GM10266 (cell line): ENCODE data around the gene CACNA2D3.

Source experiments
- DNase-seq: peaks from one replicate; pipeline ENCODE4 v3.0.0; 2012; ENCODE audit errors: extremely low spot score
- TF ChIP-seq, protein P1 (sequence below): IDR thresholded peaks from 2 replicates; pipeline ENCODE4 v1.5.1; 2012; ENCODE audit warnings: mild to moderate bottlenecking, low read depth; ENCODE audit not compliant: control insufficient read depth, insufficient read depth; ENCODE audit errors: missing control alignments

The CACNA2D3 gene

DNA sequence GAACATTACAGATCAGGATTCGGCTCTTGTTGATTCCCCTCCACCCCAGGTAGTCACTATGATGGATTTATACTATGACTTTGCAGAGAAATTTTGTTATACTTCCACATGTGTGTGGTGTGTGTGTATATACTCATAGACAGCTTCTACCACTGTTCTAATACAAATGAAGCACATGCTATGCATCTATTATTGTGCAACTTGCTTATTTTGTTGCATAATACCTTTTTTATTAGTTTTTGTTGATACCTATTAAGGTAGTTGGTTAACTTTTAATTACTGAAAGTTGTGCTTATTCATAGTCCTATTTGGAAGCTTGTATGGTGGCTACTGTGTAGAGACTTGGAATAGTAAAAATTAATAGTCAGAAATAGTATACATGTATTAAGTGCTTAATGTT is 140.6 kb downstream of the CACNA2D3 start:
- DNase-seq: no peak
- TF ChIP-seq, protein P1, sequence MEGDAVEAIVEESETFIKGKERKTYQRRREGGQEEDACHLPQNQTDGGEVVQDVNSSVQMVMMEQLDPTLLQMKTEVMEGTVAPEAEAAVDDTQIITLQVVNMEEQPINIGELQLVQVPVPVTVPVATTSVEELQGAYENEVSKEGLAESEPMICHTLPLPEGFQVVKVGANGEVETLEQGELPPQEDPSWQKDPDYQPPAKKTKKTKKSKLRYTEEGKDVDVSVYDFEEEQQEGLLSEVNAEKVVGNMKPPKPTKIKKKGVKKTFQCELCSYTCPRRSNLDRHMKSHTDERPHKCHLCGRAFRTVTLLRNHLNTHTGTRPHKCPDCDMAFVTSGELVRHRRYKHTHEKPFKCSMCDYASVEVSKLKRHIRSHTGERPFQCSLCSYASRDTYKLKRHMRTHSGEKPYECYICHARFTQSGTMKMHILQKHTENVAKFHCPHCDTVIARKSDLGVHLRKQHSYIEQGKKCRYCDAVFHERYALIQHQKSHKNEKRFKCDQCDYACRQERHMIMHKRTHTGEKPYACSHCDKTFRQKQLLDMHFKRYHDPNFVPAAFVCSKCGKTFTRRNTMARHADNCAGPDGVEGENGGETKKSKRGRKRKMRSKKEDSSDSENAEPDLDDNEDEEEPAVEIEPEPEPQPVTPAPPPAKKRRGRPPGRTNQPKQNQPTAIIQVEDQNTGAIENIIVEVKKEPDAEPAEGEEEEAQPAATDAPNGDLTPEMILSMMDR: no peak

DNA sequence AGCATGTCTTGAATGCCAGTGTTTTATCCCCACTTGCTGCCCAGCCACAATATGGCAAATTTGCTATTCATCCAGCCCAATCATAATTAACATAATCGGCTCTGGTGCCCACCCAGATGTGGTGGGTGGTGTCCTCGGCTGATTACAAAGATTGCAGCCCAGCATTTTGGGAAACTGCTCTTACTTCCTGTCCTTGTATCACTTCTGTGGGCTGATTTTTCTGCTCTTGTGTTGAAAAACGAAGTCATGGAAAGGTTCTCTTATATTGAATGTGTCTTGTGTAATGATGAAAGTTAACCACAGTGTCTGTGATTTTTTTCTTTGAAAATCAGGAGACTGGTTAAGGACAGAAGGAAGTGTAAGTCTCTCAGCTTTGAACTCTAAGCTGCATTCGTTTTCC is 141.7 kb downstream of the CACNA2D3 start:
- TF ChIP-seq, protein P1: no peak
- no peak for DNase-seq

DNA sequence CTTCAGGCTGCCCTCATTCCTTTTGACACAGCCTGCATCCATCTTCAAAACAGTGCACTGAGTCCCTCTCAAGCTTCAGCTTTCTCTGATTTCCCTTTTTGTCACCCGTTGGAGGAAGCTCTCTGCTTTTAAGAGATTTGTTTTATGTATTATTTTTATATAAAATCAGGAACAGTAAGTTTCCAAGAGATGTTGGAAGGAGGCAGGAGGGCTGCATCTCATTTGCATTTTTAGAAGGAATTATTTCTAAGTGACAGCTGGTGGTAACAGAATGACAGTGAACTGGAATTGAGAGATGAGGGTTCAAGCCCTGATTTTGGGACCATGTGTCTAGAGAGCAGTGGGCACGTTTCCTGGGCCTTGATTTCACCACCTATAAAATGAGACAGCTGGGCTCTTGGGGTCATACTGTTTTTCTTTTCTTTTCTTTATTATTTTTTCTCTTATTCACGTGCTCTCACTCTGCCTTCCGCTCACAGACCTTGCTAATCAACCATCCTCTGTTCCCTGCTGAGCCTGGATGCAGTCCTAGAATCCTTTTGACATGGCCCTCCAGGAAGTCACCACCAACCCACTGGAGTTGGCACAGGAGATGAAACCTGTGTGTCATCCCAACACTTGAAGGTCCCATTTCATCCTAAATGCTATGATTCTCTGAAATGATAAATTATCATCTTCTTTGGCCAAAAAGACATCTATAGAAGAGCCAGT is 148.6 kb downstream of the CACNA2D3 start:
- TF ChIP-seq, protein P1: no peak
- no peak for DNase-seq

DNA sequence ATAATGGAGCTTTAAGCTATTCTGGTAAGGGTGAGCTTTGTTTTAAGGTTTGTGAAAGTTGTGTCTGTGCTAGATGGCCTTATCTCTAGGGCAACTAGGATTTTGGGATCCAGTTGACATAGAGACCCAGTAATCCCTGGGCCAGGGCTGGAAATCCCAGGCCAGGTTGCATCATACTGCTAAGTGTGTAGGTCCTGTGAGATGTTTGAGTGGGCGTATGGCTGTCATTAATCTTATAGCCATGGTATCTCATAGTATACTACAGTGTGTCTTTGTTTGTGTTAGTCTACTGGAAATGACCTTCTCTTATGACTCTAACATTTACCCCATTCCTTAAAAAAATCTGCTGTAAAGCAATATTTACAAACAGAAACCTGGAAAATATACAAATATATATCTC is 151.4 kb downstream of the CACNA2D3 start:
- no peak for DNase-seq
- TF ChIP-seq, protein P1: no peak

DNA sequence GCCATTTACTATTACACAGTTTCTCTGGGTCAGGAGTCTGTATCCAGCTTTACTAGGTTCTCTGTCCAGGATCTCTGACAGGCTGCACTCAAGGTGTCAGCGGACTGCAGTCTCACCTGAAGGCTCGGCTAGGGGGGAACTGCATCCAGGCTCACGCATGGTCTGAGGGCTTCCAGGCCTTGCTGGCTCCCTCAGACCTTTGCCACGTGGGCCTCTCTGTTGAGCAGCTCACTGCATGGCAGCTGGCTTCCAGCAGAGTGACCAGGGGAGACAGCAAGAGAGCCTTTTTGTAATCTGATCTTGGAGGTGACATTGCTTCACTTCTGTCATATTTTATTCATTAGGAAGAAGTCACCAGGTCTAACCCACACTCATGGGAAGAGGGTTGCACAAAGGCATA is 152.3 kb downstream of the CACNA2D3 start:
- TF ChIP-seq, protein P1: no peak
- DNase-seq: no peak

DNA sequence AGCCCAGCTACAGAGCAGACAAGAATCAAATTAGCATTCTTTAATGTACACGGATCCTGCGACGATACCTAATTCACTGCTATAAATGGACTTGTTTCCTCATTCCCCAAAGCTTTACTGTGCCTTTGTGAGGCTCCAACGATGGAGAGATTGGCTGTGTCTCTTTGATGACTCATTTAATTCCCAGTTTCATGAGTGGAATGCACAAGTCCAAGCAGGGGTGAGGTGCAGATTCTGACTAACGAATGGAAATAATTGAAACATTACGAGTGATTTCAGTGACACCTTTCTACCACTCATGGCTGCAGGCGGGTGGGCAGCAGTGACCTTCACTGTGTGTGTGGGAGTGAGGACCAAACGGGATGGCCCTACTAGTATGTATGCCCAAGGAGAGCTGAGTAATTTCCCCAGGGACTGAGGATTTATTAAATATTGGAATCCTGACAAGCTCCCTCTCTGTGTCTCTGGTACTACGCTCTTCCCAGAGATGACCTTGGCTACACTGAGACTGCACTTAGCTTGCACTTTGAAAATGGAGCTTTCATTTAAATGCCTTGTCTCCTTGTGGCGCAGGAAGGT is 156.7 kb downstream of the CACNA2D3 start:
- DNase-seq: no peak
- TF ChIP-seq, protein P1: no peak

DNA sequence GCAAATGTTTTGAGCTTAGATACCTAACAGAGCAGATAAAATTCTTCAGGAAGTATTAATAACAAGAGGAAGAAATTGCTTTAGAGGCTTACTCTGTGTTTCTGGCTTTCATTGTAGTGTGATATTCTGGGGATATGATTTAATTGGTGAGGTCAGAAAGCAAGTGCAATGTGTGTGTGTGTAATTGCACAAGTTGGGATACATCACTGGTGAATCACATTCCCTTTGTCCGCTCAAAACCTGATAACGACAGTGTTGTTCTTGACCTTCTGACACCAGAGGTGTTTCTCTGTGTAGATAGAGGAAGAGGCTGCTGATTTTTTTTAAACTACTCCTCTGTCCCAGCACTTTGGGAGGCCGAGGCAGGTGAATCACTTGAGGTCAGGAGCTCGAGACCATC is 161.1 kb downstream of the CACNA2D3 start:
- TF ChIP-seq, protein P1: no peak
- no peak for DNase-seq
